ENCODE data around the gene STPG3.
"Not testable (repeated sequence)": the region's sequence is repeated elsewhere in the genome, so short reads cannot be mapped to it uniquely, and the experiment has no call there.

Gene STPG3

DNA sequence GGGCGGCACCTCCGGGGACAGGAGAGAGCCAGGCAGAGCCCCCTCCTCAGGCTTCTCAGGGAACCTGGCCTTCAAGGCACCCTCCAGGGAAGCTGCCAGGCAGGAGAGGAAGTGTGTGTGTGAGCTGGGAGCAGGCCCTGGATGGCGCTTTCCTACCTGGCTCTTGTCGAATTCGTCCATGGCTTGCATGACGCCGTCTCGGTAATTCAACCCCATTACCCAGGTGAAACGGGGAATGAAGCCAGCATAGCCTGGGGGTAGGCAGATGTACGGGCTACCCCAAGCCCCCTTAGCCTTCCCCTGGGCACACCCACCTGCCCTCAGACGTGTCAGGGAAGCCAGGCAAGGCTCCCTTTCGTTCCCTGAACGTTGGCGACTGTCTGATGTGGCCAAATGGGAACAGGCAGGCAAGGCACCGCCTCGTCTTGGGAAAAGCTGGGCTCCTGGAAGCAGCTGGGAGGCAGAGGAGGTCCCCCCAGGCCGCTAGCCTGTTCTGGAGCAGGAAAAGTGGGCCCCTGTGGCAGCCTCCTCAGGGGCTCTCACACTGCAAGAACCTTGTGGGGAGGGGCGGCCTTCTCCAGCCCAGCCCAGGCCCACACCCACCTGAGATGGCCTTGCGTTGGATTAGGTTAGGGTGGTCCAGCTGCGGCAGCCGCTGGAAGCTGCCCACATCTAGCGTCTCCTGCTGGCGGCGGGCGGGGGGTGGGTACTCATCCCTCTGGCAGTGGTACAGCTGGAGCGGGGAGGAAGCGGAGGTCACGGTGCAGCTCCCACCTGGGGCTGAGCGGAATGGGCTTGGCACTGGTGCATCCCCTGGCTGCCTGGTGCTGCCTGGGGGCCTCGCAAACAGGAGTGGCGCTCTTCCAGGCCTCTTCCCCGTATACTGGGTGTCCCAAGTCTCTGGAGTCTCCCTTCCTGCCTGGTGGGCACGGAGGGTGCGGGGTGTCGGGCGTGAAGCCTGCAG lies 6.3 kb upstream of the STPG3 start:
- DNase-seq (ENCODE audit: low spot score) (no peak), FAIRE-seq (no peak)

DNA sequence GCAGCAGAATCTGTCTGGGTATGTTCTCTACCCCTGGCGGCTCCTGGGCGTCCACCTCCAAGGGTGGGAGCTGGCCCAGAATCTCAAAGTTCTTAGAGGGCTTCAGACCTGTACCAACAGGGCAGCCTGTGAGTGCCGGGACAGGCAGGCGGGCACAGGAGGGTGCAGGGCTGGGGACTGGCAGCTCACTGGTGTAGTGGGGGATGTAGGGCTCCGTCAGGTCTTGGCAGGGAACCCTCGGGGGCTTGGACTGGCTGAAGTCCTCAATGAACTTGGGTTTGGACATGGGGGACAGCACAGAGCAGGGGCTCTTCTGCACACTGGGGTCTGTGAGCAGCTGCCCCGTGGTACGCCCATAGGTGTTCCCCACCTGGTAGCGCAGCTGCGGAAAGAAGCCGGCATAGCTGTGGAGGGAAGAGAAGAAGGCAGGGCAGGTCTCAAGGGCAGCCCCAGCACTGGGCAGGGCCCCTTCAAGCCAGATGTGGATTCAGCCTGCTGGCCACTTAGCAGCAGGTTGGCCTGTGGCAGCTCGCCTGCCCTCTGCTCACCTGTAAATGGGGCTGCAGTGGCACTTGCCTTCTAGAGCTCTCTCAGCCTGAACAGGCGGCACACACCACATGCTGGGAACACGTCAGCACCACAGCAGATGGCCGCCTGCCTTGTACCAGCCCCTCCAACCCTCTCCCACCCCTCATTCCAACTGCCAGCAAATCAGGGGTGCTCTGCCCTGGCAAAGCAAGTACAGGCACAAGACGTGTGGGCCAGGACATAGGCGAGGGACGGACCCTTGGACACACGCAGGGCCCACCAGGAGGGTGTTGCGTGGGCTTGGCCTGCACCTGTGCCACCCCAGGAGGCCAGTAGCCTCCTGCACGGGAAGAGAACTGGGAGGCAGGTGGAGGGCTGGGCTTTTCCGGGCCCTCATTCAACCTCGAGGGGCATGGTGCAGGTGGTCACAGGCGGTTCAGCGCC lies 5.3 kb upstream of the STPG3 start:
- DNase-seq (ENCODE audit: low spot score) (no peak), FAIRE-seq (no peak)

DNA sequence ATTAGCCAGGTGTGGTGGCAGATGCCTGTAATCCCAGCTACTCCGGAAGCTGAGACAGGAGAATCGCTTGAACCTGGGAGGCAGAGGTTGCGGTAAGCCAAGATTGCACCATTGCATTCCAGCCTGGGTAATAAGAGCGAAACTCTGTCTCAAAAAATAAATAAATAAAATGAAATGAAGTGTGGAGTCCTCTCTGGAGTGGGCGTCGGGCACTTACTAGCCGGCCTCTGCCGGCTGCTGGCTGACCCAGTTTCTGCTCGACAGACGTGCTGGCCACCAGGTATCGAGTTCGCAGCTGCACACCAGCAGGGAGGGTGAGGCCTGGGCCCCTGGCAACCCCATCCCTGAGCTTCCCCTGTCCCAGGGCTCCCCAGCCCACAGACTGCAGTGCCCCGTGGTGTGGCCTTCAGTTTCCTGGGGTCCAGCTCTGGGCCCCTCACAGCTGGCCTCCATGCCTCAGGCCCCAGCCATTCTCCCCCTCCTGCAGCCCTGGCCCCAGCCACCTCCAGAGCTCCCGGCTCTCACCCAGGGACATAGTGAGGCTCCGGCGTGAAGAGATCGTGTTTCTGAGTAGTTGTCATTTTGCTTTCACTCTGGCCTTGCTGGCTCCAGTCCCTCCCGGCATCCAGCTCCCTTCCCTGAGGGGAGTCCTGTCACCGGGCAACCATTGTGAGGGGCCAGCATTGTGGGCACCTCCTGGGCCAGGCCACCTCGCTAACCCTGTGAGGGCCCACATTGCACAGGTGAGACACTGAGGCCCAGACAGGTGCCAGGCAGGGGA lies 3.8 kb upstream of the STPG3 start:
- DNase-seq (ENCODE audit: low spot score) (no peak), FAIRE-seq (no peak)

DNA sequence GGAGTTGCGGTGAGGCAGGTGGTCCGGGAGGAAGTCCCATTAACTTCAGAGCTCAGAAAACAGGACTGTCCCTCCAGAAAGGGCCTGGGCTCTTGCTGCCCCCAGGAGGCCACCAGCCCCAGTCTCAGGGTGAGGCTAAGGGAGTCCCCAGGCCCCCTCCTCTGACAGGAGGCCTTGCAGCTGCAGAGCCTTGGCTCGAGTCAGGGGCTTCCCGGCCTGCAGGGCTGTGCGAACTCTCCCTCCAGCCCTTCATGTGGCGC lies 3.2 kb upstream of the STPG3 start:
- DNase-seq (ENCODE audit: low spot score) (no peak), FAIRE-seq (no peak)

DNA sequence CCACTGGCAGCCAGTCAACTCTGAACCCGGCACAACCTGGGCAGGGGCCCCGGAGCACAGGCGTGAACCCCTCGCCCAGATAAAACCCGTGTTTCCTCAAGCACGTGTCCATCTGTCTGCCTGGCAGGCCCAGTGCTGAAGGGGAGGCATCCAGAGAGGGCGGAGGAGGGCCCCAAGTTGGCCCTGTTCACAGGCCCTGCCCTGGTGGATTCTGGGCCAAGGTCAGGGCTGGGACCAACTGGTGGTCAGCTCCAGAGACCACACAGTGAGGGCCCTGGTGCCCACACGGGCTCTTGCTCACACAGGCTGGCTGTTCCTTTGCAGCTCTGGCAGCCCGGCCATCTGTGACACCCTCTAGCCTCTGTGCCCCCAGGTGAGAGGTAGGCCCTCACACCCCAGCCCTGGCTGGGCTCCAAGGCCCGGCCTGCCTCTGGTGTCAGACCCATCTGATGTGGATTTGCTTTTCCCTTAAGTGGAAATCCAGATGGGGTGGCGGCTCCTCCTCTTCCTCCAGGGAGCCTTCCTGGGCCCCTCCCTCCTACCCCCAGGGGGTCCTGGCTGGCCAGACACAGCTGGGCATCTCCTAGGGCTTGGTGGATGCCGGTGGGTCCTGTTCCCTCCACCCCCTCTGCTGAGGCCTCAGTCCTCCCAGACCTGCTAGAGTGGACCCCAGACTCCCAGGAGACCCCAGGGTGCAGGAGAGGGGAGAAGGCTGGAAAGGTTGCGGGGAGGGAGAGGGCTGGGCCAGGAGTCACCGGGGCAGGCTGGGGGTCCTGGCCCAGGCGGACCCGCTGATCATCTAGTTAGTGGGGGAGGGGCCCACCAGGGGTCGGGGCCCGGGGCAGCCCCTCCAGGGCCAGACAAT lies 525 bp upstream of the STPG3 start:
- FAIRE-seq (no peak), DNase-seq (ENCODE audit: low spot score) (no peak)

DNA sequence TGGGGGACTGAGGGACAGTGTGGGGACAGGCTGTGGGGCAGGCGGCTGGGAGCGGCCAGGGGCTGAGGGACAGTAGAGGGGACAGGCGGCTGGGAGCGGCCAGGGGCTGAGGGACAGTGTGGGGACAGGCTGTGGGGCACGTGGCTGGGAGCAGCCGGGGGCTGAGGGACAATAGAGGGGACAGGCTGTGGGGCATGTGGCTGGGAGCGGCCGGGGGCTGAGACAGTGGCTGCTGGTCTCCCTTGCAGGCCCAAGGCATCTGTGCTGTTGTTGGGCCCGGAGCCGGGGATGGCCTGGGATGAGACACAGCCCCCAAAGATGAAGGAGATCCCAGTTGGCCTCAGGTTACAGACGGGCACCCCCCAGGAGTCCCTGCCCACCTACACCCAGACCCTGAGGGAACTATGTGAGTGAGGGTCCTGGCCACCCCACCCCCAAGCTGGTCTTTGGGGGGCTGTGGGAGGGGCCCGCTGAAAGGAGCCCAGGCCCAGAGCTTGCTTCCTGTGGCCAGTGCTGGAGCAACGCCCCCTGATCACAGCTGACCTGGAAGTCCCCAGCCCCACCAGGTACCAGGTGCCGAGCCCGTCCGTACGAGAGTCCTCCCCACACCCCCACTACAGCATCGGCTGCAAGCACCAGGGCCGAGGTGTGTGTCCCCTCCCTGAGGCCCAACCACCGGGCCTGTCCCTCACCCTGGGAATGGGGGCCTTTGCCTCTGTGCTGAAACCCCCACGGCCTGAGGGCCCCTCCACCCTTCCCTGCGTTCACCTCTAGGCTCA lies 593 bp downstream of the STPG3 start:
- no peak for FAIRE-seq

DNA sequence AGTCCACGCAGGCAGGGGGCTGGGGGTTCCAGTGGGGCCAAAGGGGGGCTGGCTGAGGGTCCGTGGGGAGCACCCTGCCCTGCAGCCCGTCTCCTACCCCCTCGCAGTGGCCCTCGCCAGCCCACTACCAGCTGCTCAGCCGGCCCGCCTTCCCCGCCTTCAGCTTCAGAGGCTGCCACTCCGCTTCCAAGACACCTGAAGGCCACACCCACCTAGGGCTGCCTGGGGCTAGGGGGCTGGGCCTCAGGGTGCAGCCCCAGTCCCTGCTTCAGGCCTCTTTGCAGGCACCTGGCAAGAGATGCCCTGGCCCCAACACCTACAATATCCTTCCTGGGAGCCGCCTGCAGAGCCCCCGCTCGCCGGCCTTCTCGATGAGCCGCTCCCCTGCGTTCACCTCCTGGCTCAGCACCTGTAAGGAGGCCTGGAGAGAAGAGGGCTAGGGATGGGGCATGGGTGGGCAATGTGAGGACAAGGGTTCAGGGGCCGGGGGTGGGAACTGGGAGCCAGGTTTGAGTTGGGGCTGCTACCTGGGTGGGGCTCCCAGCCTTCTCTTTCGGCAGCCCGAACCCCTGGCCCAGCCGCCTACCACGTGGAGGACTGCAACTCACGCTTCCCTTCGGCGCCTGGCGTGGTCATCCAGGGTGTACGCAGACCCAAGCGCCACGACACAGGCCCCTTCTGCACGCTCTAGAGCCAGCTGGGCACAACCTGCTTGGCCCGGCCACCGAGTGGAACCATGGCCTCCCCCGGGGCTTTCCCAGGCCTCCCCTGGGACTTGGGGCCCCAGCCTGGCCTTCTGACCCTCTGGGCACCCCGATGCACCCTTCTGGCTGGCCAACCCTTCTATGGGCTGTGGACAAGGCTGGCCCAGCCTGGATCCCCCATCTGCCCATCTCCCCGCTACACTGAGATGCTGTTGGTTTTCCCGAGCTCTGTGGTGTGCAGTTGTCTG lies 1.7 kb downstream of the STPG3 start:
- FAIRE-seq: no peak

More for the DNA sequence above, 593 bp downstream of the STPG3 start:
- no peak for DNase-seq (ENCODE audit: low spot score)

DNA sequence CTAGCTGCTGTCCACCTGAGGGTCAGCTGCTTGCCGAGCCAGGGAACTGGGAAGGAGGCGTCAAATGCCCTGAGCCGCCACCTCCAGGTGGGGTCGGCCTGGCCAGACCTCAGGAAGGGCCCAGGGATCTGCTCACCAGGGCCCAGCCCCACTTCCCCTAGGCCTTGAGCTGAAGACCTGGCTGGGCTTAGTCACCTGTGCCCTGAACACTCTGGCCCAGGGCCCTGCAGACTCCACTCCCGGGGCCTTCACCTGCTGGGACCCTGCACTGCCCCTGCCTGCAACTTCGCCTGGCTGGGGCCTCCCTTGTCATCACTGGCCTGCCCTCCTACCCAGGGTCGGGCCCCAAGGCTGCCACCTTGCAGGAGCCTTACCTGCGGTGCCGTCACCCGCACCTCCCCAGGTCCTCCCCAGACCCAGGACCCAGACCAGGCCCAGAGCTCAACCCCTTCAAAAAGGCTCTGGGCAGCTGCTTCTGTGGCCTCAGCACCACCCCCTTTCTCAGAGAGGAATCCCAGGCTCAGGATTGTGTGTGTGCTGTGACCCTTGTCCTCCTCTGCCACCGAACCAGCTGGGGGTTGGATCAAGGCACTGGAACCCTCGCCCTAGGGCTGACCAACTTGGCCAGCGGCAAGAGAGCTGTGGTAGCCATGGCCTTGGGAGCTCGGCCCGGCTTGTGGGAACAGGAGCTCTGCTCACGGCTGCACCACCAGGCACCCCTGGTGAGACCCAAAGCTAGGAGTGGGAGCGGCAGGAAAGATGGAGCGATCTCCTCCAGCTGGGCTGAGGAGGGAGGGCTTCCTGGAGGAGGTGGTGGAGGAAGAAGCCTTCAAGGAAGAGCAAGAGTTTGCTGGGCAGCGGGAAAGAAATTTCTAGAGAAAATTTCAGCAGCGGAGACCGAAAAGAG lies 2.9 kb downstream of the STPG3 start:
- DNase-seq (ENCODE audit: low spot score): peak; percentile 9

More for the DNA sequence above, 1.7 kb downstream of the STPG3 start:
- DNase-seq (ENCODE audit: low spot score): no peak

DNA sequence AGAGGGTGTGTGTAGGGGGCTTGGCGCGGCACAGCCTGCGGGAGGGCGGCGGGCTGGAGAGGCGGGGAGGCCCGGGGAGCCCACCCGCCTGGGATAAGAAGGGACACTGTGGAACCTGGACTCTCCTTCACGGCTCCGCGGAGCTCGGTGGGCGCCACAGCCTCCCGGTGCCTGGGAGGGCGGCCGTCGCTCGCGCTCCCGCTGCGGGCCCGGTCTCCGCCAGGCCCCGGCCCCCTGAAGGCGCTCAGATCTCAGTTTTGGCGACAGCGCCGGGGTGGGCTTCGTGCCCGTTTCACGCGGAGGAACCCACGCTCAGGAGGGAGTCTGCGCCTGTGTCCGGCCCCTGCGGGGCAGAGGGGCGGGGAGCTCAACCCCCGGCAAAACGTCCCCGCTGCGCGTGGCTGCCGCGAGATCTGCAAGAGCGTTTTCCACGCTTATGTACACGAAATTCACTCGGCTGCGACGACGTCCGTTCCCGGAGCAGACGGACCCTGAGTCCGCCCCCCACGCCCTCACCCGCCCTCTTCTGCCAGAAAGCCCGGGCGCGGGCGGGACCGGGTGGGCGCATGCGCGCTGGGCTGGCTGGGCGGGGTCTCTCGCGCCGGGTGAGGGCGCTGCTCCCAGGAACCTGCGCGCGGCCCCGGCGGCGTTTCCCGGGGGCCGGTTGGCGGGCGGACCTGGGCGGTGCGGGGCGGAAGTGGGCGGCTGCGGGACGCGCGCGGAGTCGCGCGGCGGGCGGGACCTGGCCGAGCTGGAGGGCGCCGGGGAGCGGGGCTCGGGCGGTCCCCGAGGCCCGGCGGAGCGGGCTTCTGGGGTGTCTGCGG lies 3.8 kb downstream of the STPG3 start, which contains the start of gene NELFB:
Gene NELFB, plus strand, starts transcription at position 704 of the 824 bp plus-strand sequence.
- DNase-seq (ENCODE audit: low spot score) (peak; percentile 82), FAIRE-seq (no peak)

More for the DNA sequence above, 2.9 kb downstream of the STPG3 start:
- no peak for FAIRE-seq

DNA sequence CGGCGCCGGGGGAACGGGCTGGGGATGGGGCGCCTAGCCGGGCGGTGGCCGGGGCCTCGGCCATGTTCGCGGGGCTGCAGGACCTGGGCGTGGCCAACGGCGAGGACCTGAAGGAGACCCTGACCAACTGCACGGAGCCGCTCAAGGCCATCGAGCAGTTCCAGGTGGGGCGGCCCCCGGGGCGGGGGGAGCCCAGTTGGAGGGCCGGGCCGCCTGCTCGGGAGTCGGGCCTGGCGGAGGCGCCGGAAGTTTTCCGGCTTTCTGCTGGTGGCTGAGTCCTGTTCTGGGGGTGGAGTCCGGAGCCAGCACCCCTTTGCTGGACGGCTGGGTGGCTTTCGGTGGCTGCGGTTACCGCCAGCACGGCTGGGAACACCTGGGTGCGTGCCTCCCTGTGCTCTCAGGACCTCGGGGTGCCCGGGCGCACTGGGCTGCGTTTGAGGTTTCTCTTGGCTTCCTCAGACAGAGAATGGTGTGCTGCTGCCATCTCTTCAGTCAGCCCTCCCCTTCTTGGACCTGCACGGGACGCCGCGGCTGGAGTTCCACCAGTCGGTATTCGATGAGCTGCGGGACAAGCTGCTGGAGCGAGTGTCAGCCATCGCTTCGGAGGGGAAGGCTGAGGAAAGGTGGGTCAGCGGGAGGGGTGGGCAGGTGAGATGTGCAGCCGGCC lies 4.5 kb downstream of the STPG3 start:
- FAIRE-seq (no peak), DNase-seq (ENCODE audit: low spot score) (peak; percentile 7)

DNA sequence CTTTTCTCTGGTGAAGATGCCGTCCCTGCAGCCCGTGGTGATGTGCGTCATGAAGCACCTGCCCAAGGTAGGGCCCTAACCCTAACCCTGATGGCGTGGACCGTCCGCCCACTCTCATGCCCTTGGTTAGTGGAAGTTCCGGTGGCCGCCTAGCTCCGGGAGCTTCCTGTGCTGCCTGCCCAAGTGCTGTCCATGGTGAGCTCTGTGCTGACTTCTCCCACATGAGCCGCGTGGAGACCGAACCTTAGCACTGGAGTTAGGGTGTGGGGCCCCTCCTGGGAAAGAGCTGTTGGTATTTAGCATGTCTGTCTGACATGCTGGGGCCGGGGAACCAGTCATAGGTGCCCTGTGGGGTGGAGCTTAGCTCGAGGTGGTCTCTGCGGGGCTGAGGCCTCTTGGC lies 5.3 kb downstream of the STPG3 start:
- no peak for DNase-seq (ENCODE audit: low spot score)
- FAIRE-seq: no peak

DNA sequence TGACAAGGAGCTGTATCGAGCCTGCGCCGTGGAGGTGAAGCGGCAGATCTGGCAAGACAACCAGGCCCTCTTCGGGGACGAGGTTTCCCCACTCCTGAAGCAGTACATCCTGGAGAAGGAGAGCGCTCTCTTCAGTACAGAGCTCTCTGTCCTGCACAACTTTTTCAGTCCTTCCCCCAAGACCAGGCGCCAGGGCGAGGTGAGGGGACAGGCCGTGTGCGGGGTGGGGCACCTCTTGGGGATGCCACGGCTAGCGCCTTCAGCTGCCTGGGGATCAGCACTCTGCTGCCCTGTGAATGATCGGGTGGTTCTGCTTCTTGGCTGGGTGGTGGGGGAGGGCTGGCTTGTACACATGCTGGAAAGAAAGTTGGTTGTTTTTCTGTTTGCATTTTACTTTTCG lies 5.8 kb downstream of the STPG3 start:
- no peak for DNase-seq (ENCODE audit: low spot score)
- FAIRE-seq: no peak

DNA sequence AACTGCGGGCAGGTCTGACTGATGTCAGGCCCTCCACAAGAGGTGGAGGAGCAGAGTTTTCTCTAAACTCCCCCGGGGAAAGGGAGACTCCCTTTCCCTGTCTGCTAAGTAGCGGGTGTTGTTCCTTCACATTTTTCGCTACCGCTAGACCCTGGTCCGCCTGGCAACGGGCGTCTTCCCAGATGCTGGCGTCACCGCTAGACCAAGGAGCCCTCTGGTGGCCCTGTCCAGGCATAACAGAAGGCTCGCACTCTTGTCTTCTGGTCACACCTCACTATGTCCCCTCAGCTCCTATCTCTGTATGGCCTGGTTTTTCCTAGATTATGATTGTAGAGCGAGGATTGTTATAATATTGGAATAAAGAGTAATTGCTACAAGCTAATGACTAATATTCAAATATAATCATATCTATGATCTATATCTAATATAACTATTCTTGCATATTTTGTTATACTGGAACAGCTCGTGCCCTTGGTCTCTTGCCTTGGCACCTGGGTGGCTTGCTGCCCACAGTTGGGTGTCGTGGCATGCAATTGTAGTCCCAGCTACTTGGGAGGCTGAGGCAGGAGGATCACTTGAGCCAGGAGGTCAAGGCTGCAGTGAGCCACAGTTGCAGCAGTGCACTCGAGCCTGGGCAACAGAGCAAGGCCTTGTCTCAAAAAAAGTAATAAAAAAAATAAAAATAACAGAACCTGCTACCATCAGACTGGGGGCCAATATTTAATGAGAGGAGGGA lies 11.3 kb downstream of the STPG3 start:
- peak; percentile 18 for FAIRE-seq
- not testable (repeated sequence) for DNase-seq (ENCODE audit: low spot score)

DNA sequence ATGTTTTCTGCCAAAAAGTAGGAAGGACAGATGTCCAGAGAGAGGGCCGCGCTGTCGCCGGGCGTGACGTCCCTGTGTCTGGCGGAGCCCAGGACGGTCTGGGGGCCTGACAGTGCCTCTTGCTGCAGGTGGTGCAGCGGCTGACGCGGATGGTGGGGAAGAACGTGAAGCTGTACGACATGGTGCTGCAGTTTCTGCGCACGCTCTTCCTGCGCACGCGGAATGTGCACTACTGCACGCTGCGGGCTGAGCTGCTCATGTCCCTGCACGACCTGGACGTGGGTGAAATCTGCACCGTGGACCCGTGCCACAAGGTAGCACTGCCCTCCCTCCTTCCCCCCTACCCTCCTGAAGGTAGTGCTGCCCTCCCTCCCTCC lies 11.8 kb downstream of the STPG3 start:
- DNase-seq (ENCODE audit: low spot score): no peak
- no peak for FAIRE-seq

DNA sequence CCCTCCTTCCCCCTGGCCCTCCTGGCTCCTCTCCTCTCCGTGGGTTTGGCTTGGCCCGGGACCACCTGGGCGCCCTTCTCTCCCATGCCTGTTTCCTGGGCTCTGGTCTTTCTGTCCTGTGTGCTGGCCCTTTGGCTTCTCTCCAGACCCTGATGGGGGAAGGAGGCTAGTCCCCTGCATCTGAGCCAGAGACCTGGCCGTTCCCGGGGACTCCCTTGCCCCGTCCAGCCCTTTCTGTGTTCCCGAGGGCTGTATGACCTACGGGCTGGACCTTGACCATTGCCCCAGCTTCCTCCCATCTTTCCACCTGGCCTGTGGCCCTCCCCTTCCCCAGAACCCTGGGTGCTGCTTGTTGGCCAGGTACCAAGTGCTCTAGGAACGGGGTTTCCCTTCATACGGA lies 12.4 kb downstream of the STPG3 start:
- DNase-seq (ENCODE audit: low spot score) (no peak), FAIRE-seq (no peak)

Data from RCC 7860 (cell line).